Naive B cell (primary cell): Measurements from ENCODE around the gene BCKDHA. TPM values are rescaled to one million over a fixed set of nuclear protein-coding genes. Genes with fewer than 3 reads are reported as not detected.

ENCODE experiments used
- ATAC-seq, 2 donors: fragments of 150-1000 bp; cut with Tn5 transposase; 2 replicates each; pipeline ENCODE4 v1.10.0; 2021; ENCODE audit warnings: low read depth in 2 of 2, mild to moderate bottlenecking in 2 of 2, moderate library complexity in 2 of 2
- DNase-seq: peaks from one replicate; pipeline ENCODE4 v3.0.0; 2022
- H3K27ac Mint-ChIP-seq, 6 donors: one replicate each; pipeline ENCODE4 v1.8.0; 2020 to 2022; ENCODE audit warnings: mild to moderate bottlenecking in 6 of 6, mixed read lengths in 6 of 6, moderate library complexity in 5 of 6, inconsistent platforms in 2 of 6
- H3K27me3 Mint-ChIP-seq, 3 donors: one replicate each; pipeline ENCODE4 v1.8.0; 2021 to 2022; ENCODE audit warnings: mixed read lengths in 3 of 3, mild to moderate bottlenecking in 1 of 3
- H3K36me3 Mint-ChIP-seq, 2 donors: one replicate each; pipeline ENCODE4 v1.8.0; 2020 to 2022; ENCODE audit warnings: mixed read lengths in 2 of 2, inconsistent platforms in 1 of 2, mild to moderate bottlenecking in 1 of 2
- H3K4me1 Mint-ChIP-seq, 3 donors: one replicate each; pipeline ENCODE4 v1.8.0; 2020 to 2022; ENCODE audit warnings: mixed read lengths in 3 of 3, inconsistent platforms in 1 of 3, mild to moderate bottlenecking in 1 of 3, moderate library complexity in 1 of 3
- H3K4me3 Mint-ChIP-seq, 8 donors: one replicate each; pipeline ENCODE4 v1.8.0; 2020 to 2022; ENCODE audit warnings: mild to moderate bottlenecking in 8 of 8, mixed read lengths in 8 of 8, moderate library complexity in 8 of 8, inconsistent platforms in 2 of 8
- H3K9me3 Mint-ChIP-seq, 7 donors: one replicate each; pipeline ENCODE4 v1.8.0; 2020 to 2022; ENCODE audit warnings: mixed read lengths in 7 of 7, mild to moderate bottlenecking in 5 of 7, inconsistent platforms in 2 of 7, moderate library complexity in 1 of 7
- polyA plus RNA-seq, 6 donors: library from polyadenylated mRNA; unstranded; fragments of 300-500 nt; fragmentation: Illumina TruSeq; gene quantifications; one replicate each; pipeline ENCODE4 v1.2.3, GENCODE V29; 2021; ENCODE audit warnings: low read depth in 6 of 6

Gene BCKDHA
- polyA plus RNA-seq, 6 donors from 2014 or later = 50.3 to 79.8 (median 68.0) TPM

DNA sequence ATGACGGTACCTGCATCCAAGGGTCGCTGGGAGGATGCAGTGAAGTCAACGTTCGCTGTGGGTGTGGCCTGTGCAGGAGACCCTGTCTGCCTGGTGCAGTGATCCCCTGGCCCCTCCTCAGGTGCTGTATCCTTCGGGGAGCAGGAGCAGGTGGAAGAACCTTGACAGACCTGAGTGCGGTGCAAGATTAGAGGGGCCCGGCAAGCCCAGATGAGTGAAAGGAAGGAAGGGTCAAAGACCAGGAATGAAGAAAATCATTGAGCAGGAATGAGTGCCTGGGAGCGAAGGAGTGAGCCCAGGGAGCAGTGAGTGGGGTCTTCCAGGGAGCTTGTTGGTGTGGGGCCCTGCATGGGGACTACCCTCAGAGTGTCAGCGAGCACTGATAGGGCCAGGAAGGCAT, 16.8 kb downstream of the BCKDHA start:
- H3K27me3 Mint-ChIP-seq = no peaks in the 10 kb centered on the region
- H3K9me3 Mint-ChIP-seq = no peaks in the 10 kb centered on the region
- H3K36me3 Mint-ChIP-seq = peaks cover 0 to 9% of the 10 kb centered on the region in 2 donors
- no peak for DNase-seq
- peak overlapping the region in 1 of 6 donors; percentile 96 for H3K27ac Mint-ChIP-seq
- H3K4me1 Mint-ChIP-seq = peaks cover 7 to 15% (median 12%) of the 10 kb centered on the region in 3 donors
- ATAC-seq = no peak
- no peak overlapping the region for H3K4me3 Mint-ChIP-seq

DNA sequence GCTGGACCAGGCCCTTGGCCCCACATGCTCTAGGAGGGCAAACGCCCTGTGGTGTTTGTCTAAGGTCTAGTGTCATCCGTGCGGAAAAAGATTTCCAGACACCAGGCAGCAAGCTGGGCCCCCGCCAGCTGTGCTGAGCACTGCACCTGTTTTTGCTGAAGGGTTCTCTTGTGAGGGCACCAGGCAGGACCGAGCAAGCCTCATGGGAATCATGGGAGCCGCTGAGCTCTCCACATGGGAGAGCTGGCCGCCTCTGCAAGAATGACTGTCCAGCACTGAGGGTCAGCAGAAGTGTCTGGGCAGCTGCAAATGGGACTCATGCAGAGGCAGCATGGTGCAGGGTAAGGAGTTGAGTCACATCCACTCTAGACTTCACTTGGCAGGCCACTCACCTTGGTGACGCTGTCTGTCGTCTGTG, 17.5 kb downstream of the BCKDHA start:
- H3K27me3 Mint-ChIP-seq = no peaks in the 10 kb centered on the region
- H3K27ac Mint-ChIP-seq = no peak overlapping the region
- no peak for ATAC-seq
- H3K9me3 Mint-ChIP-seq = no peaks in the 10 kb centered on the region
- H3K4me1 Mint-ChIP-seq = peaks cover 1 to 10% (median 8%) of the 10 kb centered on the region in 3 donors
- H3K4me3 Mint-ChIP-seq = no peak overlapping the region
- DNase-seq = no peak
- H3K36me3 Mint-ChIP-seq = peaks cover 0 to 9% of the 10 kb centered on the region in 2 donors

DNA sequence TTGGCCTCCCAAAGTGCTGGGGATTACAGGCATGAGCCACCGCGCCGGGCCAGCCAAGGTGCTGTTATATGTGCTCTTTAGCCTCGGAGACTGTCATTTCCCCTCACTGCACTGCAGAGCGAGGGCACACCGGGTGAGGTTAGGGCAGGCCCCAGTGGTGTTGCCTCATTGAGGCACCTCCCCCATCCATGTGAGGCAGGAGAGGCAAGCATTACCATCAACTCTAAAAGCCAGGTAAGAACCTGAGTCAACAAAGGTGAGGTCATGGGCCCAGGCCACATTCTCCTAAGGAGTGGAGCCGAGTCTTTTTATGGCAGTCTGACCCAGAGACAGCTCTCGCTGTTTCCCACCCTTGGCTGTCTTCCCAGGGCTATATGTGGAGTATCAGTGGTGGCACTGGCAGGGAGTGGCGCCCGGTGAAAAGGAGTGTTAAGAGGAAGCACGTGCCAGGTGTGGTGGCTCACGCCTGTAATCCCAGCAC, 18.6 kb downstream of the BCKDHA start:
- H3K4me1 Mint-ChIP-seq = peaks cover 0 to 11% (median 3%) of the 10 kb centered on the region in 3 donors
- no peak for ATAC-seq
- peaks cover 0 to 15% of the 10 kb centered on the region in 2 donors for H3K36me3 Mint-ChIP-seq
- H3K27me3 Mint-ChIP-seq = no peaks in the 10 kb centered on the region
- no peaks in the 10 kb centered on the region for H3K9me3 Mint-ChIP-seq
- H3K4me3 Mint-ChIP-seq = no peak overlapping the region
- DNase-seq = no peak
- H3K27ac Mint-ChIP-seq = peak overlapping the region in 2 of 6 donors; percentile 38 to 52

GRCh38 chr19:41420101-41420880, 22.7 kb downstream of the BCKDHA start:
- Mint-ChIP-seq H3K27ac (no peak overlapping the region), H3K9me3 (no peaks in the 10 kb centered on the region), H3K36me3 (peaks cover 0 to 24% of the 10 kb centered on the region in 2 donors), H3K27me3 (no peaks in the 10 kb centered on the region), H3K4me3 (peak overlapping the region in 1 of 8 donors; percentile 5), H3K4me1 (peaks cover 0 to 10% (median 0%) of the 10 kb centered on the region in 3 donors)
- ATAC-seq = no peak
- no peak for DNase-seq

DNA sequence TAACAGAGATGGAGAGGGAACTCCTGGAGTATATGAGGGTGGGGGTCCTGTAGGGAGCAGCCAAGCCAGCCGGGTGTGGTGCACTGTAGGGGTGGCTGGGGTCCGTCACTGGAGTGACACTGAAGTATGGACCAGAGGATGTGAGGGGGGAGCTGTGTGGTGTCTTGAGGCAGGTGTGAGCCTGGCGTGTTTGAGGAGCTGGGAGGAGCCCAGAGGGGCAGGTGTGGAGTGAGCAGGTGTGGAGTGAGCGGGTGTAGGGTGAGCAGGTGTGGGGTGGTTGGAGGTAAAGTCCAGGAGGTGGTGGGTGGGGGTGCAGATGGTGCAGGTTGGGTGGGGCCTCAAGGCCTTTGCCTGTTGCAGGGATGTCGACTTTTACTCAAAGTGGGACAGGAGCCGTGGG, 23.7 kb downstream of the BCKDHA start:
- Mint-ChIP-seq H3K4me3 (no peak overlapping the region), H3K4me1 (peaks cover 0 to 10% (median 2%) of the 10 kb centered on the region in 3 donors), H3K9me3 (no peaks in the 10 kb centered on the region), H3K27me3 (no peaks in the 10 kb centered on the region), H3K27ac (no peak overlapping the region), H3K36me3 (peaks cover 0 to 24% of the 10 kb centered on the region in 2 donors)
- DNase-seq (no peak), ATAC-seq (no peak)

DNA sequence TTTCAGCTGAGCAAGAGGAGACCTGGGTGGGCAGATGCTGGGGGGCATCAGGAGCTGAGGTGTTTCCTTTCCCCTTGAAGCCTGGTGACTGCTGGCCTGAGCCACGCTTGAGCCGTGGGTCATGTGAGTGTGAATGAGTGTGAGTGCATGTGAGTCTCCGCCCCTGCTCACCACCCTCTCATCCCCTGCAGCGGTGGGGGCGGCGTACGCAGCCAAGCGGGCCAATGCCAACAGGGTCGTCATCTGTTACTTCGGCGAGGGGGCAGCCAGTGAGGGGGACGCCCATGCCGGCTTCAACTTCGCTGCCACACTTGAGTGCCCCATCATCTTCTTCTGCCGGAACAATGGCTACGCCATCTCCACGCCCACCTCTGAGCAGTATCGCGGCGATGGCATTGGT, 24.4 kb downstream of the BCKDHA start:
- H3K36me3 Mint-ChIP-seq = peaks cover 0 to 24% of the 10 kb centered on the region in 2 donors
- no peaks in the 10 kb centered on the region for H3K9me3 Mint-ChIP-seq
- ATAC-seq (no peak), DNase-seq (no peak)
- H3K27ac Mint-ChIP-seq = no peak overlapping the region
- H3K4me1 Mint-ChIP-seq = peaks cover 4 to 15% (median 4%) of the 10 kb centered on the region in 3 donors
- H3K4me3 Mint-ChIP-seq = peak overlapping the region in 1 of 8 donors; percentile 57
- H3K27me3 Mint-ChIP-seq = no peaks in the 10 kb centered on the region

- no peak overlapping the region for H3K27ac Mint-ChIP-seq
- H3K27me3 Mint-ChIP-seq = no peaks in the 10 kb centered on the region
- no peaks in the 10 kb centered on the region for H3K9me3 Mint-ChIP-seq
- ATAC-seq = no peak
- peak overlapping the region in 1 of 8 donors; percentile 56 for H3K4me3 Mint-ChIP-seq
- DNase-seq = no peak
- peaks cover 0 to 24% of the 10 kb centered on the region in 2 donors for H3K36me3 Mint-ChIP-seq
- H3K4me1 Mint-ChIP-seq = peaks cover 7 to 18% (median 9%) of the 10 kb centered on the region in 3 donors
These were observed 24.8 kb downstream of the BCKDHA start for GRCh38 chr19:41422456-41422855.

DNA sequence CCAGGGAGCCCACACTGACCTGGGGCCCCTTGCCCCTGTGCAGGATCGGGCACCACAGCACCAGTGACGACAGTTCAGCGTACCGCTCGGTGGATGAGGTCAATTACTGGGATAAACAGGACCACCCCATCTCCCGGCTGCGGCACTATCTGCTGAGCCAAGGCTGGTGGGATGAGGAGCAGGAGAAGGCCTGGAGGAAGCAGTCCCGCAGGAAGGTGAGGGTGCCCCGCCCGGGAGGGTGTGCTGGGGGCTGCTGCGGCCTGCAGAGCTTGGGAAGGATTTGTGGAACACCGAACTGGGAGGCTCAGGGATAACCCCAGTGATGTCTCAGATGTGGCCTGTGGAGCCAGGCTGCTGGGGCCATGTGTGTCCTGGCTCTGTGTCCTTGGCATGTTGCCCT, 25.3 kb downstream of the BCKDHA start:
- no peak for ATAC-seq
- peak overlapping the region in 1 of 8 donors; percentile 15 for H3K4me3 Mint-ChIP-seq
- H3K27me3 Mint-ChIP-seq = no peaks in the 10 kb centered on the region
- peaks cover 0 to 24% of the 10 kb centered on the region in 2 donors for H3K36me3 Mint-ChIP-seq
- H3K27ac Mint-ChIP-seq = no peak overlapping the region
- peaks cover 12 to 23% (median 14%) of the 10 kb centered on the region in 3 donors for H3K4me1 Mint-ChIP-seq
- no peak for DNase-seq
- H3K9me3 Mint-ChIP-seq = no peaks in the 10 kb centered on the region

DNA sequence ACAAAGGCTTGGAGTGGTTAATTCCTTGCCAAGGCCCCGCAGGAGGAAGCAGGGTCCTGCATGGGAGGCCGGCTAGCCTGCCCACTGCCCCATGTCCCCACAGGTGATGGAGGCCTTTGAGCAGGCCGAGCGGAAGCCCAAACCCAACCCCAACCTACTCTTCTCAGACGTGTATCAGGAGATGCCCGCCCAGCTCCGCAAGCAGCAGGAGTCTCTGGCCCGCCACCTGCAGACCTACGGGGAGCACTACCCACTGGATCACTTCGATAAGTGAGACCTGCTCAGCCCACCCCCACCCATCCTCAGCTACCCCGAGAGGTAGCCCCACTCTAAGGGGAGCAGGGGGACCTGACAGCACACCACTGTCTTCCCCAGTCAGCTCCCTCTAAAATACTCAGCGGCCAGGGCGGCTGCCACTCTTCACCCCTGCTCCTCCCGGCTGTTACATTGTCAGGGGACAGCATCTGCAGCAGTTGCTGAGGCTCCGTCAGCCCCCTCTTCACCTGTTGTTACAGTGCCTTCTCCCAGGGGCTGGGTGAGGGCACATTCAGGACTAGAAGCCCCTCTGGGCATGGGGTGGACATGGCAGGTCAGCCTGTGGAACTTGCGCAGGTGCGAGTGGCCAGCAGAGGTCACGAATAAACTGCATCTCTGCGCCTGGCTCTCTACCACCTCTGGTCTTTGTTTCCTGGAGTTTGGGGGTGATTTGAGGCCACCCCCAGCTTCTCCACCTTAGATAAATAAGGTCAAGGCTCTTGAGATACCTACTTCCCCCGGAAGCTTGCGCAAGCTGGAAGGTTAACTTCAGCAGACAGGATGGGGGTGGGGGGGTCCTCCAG, 26.9 kb downstream of the BCKDHA start:
- H3K9me3 Mint-ChIP-seq = no peaks in the 10 kb centered on the region
- DNase-seq (no peak), ATAC-seq (no peak)
- peaks cover 0 to 24% of the 10 kb centered on the region in 2 donors for H3K36me3 Mint-ChIP-seq
- H3K4me3 Mint-ChIP-seq = no peak overlapping the region
- no peaks in the 10 kb centered on the region for H3K27me3 Mint-ChIP-seq
- no peak overlapping the region for H3K27ac Mint-ChIP-seq
- H3K4me1 Mint-ChIP-seq = peaks cover 20 to 30% (median 21%) of the 10 kb centered on the region in 3 donors

GRCh38 chr19:41425174-41426115, 27.8 kb downstream of the BCKDHA start:
- Mint-ChIP-seq H3K27ac (peak overlapping the region in 1 of 6 donors; percentile 76), H3K4me1 (peaks cover 20 to 30% (median 21%) of the 10 kb centered on the region in 3 donors), H3K27me3 (no peaks in the 10 kb centered on the region), H3K9me3 (no peaks in the 10 kb centered on the region), H3K36me3 (peaks cover 0 to 24% of the 10 kb centered on the region in 2 donors), H3K4me3 (no peak overlapping the region)
- no peak for DNase-seq
- no peak for ATAC-seq

GRCh38 chr19:41426116-41426841, 28.7 kb downstream of the BCKDHA start:
- no peak for DNase-seq

More at GRCh38 chr19:41426116-41426841, 28.7 kb downstream of the BCKDHA start:
- H3K36me3 Mint-ChIP-seq = peaks cover 4 to 19% of the 10 kb centered on the region in 2 donors
- H3K4me1 Mint-ChIP-seq = peaks cover 21 to 26% (median 21%) of the 10 kb centered on the region in 3 donors
- no peaks in the 10 kb centered on the region for H3K27me3 Mint-ChIP-seq
- peak overlapping the region in 2 of 8 donors; percentile 20 to 29 for H3K4me3 Mint-ChIP-seq
- H3K27ac Mint-ChIP-seq = no peak overlapping the region
- ATAC-seq = no peak
- no peaks in the 10 kb centered on the region for H3K9me3 Mint-ChIP-seq
